Measurements from ENCODE around the gene DHODH. TPM values are rescaled to one million over a fixed set of nuclear protein-coding genes. Genes with fewer than 3 reads are reported as not detected.

The DHODH gene
- total RNA-seq, 1 experiment from 2014 or later: 19.0 TPM

DNA sequence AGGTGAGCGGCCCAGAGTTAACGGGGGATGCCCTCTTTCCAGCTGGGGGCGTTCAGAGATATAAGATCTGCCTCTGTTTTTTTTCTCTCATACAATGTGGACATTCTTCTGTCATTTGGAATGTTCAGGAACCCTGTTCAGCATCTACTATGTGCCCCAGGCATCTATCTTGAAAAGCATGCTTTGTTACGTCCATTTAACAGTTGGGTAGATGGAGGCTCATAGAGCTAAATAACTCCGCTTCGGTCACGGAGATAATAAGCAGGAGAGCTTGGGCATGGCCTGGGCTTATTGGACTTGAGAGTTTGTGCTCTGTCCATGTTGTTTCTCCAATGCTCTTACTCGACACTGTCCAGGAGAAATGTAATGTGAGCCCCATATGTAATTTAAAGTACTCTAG lies 6.1 kb downstream of the DHODH start:
- no peak for ATAC-seq
- POLR2A ChIA-PET: no interaction called here

More for the DNA sequence above, 6.1 kb downstream of the DHODH start:
- Mint-ChIP-seq H3K9me3 (no peaks in the 10 kb centered on the region), H3K4me1 (no peaks in the 10 kb centered on the region), H3K4me3 (no peak overlapping the region), H3K36me3 (peaks cover 41% of the 10 kb centered on the region), H3K27me3 (ENCODE audit: low read depth) (no peaks in the 10 kb centered on the region), H3K27ac (no peak overlapping the region)
- TF ChIP-seq TP53 (CRISPR knock-in tag; IDR thresholded peaks at IDR 0.05) (no peak), RORB (CRISPR knock-in tag; IDR thresholded peaks at IDR 0.05) (no peak), NFE2L1 (CRISPR knock-in tag; IDR thresholded peaks at IDR 0.05) (no peak), MXD4 (CRISPR knock-in tag; IDR thresholded peaks at IDR 0.05; ENCODE audit: borderline replicate concordance) (no peak), ZNF121 (CRISPR knock-in tag; IDR thresholded peaks at IDR 0.05) (no peak), PRRX2 (CRISPR knock-in tag; IDR thresholded peaks at IDR 0.05) (no peak), JAZF1 (CRISPR knock-in tag; IDR thresholded peaks at IDR 0.05) (no peak), TEAD1 (CRISPR knock-in tag; IDR thresholded peaks at IDR 0.05) (no peak), CREM (CRISPR knock-in tag; IDR thresholded peaks at IDR 0.05) (no peak), JUN (CRISPR knock-in tag; IDR thresholded peaks at IDR 0.05) (no peak)
- TF ChIP-seq, protein P1, sequence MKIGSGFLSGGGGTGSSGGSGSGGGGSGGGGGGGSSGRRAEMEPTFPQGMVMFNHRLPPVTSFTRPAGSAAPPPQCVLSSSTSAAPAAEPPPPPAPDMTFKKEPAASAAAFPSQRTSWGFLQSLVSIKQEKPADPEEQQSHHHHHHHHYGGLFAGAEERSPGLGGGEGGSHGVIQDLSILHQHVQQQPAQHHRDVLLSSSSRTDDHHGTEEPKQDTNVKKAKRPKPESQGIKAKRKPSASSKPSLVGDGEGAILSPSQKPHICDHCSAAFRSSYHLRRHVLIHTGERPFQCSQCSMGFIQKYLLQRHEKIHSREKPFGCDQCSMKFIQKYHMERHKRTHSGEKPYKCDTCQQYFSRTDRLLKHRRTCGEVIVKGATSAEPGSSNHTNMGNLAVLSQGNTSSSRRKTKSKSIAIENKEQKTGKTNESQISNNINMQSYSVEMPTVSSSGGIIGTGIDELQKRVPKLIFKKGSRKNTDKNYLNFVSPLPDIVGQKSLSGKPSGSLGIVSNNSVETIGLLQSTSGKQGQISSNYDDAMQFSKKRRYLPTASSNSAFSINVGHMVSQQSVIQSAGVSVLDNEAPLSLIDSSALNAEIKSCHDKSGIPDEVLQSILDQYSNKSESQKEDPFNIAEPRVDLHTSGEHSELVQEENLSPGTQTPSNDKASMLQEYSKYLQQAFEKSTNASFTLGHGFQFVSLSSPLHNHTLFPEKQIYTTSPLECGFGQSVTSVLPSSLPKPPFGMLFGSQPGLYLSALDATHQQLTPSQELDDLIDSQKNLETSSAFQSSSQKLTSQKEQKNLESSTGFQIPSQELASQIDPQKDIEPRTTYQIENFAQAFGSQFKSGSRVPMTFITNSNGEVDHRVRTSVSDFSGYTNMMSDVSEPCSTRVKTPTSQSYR (CRISPR knock-in tag; IDR thresholded peaks at IDR 0.05): no peak
- TF ChIP-seq, protein P2, sequence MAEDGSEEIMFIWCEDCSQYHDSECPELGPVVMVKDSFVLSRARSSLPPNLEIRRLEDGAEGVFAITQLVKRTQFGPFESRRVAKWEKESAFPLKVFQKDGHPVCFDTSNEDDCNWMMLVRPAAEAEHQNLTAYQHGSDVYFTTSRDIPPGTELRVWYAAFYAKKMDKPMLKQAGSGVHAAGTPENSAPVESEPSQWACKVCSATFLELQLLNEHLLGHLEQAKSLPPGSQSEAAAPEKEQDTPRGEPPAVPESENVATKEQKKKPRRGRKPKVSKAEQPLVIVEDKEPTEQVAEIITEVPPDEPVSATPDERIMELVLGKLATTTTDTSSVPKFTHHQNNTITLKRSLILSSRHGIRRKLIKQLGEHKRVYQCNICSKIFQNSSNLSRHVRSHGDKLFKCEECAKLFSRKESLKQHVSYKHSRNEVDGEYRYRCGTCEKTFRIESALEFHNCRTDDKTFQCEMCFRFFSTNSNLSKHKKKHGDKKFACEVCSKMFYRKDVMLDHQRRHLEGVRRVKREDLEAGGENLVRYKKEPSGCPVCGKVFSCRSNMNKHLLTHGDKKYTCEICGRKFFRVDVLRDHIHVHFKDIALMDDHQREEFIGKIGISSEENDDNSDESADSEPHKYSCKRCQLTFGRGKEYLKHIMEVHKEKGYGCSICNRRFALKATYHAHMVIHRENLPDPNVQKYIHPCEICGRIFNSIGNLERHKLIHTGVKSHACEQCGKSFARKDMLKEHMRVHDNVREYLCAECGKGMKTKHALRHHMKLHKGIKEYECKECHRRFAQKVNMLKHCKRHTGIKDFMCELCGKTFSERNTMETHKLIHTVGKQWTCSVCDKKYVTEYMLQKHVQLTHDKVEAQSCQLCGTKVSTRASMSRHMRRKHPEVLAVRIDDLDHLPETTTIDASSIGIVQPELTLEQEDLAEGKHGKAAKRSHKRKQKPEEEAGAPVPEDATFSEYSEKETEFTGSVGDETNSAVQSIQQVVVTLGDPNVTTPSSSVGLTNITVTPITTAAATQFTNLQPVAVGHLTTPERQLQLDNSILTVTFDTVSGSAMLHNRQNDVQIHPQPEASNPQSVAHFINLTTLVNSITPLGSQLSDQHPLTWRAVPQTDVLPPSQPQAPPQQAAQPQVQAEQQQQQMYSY (CRISPR knock-in tag; IDR thresholded peaks at IDR 0.05): no peak
- TF ChIP-seq, protein P3, sequence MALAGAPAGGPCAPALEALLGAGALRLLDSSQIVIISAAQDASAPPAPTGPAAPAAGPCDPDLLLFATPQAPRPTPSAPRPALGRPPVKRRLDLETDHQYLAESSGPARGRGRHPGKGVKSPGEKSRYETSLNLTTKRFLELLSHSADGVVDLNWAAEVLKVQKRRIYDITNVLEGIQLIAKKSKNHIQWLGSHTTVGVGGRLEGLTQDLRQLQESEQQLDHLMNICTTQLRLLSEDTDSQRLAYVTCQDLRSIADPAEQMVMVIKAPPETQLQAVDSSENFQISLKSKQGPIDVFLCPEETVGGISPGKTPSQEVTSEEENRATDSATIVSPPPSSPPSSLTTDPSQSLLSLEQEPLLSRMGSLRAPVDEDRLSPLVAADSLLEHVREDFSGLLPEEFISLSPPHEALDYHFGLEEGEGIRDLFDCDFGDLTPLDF (CRISPR knock-in tag; IDR thresholded peaks at IDR 0.05): no peak
- TF ChIP-seq, protein P4, sequence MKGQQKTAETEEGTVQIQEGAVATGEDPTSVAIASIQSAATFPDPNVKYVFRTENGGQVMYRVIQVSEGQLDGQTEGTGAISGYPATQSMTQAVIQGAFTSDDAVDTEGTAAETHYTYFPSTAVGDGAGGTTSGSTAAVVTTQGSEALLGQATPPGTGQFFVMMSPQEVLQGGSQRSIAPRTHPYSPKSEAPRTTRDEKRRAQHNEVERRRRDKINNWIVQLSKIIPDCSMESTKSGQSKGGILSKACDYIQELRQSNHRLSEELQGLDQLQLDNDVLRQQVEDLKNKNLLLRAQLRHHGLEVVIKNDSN (CRISPR knock-in tag; IDR thresholded peaks at IDR 0.05): no peak
- TF ChIP-seq, protein P5, sequence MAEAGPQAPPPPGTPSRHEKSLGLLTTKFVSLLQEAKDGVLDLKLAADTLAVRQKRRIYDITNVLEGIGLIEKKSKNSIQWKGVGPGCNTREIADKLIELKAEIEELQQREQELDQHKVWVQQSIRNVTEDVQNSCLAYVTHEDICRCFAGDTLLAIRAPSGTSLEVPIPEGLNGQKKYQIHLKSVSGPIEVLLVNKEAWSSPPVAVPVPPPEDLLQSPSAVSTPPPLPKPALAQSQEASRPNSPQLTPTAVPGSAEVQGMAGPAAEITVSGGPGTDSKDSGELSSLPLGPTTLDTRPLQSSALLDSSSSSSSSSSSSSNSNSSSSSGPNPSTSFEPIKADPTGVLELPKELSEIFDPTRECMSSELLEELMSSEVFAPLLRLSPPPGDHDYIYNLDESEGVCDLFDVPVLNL (CRISPR knock-in tag; IDR thresholded peaks at IDR 0.05; ENCODE audit: borderline replicate concordance, low read depth): no peak
- TF ChIP-seq, protein P6, sequence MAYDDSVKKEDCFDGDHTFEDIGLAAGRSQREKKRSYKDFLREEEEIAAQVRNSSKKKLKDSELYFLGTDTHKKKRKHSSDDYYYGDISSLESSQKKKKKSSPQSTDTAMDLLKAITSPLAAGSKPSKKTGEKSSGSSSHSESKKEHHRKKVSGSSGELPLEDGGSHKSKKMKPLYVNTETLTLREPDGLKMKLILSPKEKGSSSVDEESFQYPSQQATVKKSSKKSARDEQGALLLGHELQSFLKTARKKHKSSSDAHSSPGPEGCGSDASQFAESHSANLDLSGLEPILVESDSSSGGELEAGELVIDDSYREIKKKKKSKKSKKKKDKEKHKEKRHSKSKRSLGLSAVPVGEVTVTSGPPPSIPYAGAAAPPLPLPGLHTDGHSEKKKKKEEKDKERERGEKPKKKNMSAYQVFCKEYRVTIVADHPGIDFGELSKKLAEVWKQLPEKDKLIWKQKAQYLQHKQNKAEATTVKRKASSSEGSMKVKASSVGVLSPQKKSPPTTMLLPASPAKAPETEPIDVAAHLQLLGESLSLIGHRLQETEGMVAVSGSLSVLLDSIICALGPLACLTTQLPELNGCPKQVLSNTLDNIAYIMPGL (CRISPR knock-in tag; IDR thresholded peaks at IDR 0.05): no peak
- TF ChIP-seq, protein P7, sequence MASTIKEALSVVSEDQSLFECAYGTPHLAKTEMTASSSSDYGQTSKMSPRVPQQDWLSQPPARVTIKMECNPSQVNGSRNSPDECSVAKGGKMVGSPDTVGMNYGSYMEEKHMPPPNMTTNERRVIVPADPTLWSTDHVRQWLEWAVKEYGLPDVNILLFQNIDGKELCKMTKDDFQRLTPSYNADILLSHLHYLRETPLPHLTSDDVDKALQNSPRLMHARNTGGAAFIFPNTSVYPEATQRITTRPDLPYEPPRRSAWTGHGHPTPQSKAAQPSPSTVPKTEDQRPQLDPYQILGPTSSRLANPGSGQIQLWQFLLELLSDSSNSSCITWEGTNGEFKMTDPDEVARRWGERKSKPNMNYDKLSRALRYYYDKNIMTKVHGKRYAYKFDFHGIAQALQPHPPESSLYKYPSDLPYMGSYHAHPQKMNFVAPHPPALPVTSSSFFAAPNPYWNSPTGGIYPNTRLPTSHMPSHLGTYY (CRISPR knock-in tag; IDR thresholded peaks at IDR 0.05): no peak
- CTCF ChIA-PET: interaction anchor here (1.0 kb wide), 1 partner anchor 53 kb away, joined by 3 read pairs; no protein-coding TSS in a partner anchor
- no peak for DNase-seq (ENCODE audit: low spot score)
